WERI-Rb-1 (cell line): ENCODE results near the gene EPN3.

ENCODE experiments used
- DNase-seq: peaks from one replicate; pipeline ENCODE4 v3.0.0-alpha.2; 2020
- H3K27ac ChIP-seq: fragments of 250-450 bp; sonication (Bioruptor Pico); 2 replicates; pipeline ENCODE4 v1.5.1; 2020; ENCODE audit warnings: mild to moderate bottlenecking, moderate library complexity
- H3K27me3 ChIP-seq: fragments of 250-450 bp; sonication (Bioruptor Pico); 2 replicates; pipeline ENCODE4 v1.5.1; 2021; ENCODE audit warnings: mild to moderate bottlenecking, low read depth, moderate library complexity; ENCODE audit not compliant: insufficient read depth, severe bottlenecking
- H3K36me3 ChIP-seq: fragments of 250-450 bp; sonication (Bioruptor Pico); 2 replicates; pipeline ENCODE4 v1.5.1; 2020; ENCODE audit warnings: mild to moderate bottlenecking, moderate library complexity
- H3K4me3 ChIP-seq: 2 replicates; pipeline ENCODE4 v1.5.1; 2011; ENCODE audit warnings: low read depth, mild to moderate bottlenecking, control low read depth, low read length
- H3K9me3 ChIP-seq: fragments of 250-450 bp; sonication (Bioruptor Pico); 2 replicates; pipeline ENCODE4 v1.5.1; 2021; ENCODE audit warnings: mild to moderate bottlenecking, moderate library complexity; ENCODE audit not compliant: severe bottlenecking
- TF ChIP-seq, protein P1 (sequence below): IDR thresholded peaks from 2 replicates; pipeline ENCODE4 v1.5.1; 2011; ENCODE audit warnings: low read depth, mild to moderate bottlenecking, control low read depth, inconsistent platforms, low read length

EPN3 gene

DNA sequence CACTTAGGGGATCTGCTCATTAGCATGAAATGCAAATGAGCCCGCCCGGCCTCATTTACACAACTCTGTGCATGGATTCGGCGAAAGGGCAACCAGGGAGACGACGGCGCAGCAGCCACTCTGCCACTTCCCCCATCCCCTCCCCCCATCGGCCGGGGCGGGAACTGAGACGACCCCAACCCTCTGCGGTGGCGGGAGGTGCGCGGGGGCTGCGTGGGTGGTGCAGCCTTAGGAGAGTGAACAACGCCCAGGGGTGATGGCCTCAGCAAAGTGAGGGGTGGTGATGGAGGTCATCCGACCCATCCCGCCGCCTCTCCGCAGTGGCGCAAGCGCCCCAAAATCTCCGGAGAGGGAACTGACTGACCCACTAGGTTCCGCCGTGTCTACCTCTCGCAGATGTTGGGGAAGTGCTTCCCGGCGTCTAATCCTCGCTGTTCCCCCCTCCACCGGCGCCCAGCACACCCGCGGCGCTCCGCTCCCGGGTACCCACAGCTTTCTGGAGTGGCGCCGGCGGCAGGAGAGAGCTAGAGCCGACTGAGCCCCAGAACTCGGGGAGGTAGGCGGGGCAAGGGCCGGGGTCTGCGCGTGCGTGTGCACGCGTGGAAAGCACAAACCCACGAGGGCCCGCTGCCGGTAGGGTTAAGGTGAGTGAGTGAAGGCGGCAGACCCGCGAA lies 26.5 kb downstream of the EPN3 start:
- Histone ChIP-seq H3K4me3 (peak overlapping the region; percentile 78), H3K36me3 (peaks cover 11% of the 10 kb centered on the region), H3K27me3 (no peaks in the 10 kb centered on the region), H3K9me3 (no peaks in the 10 kb centered on the region), H3K27ac (peak overlapping the region; percentile 89)
- TF ChIP-seq, protein P1, sequence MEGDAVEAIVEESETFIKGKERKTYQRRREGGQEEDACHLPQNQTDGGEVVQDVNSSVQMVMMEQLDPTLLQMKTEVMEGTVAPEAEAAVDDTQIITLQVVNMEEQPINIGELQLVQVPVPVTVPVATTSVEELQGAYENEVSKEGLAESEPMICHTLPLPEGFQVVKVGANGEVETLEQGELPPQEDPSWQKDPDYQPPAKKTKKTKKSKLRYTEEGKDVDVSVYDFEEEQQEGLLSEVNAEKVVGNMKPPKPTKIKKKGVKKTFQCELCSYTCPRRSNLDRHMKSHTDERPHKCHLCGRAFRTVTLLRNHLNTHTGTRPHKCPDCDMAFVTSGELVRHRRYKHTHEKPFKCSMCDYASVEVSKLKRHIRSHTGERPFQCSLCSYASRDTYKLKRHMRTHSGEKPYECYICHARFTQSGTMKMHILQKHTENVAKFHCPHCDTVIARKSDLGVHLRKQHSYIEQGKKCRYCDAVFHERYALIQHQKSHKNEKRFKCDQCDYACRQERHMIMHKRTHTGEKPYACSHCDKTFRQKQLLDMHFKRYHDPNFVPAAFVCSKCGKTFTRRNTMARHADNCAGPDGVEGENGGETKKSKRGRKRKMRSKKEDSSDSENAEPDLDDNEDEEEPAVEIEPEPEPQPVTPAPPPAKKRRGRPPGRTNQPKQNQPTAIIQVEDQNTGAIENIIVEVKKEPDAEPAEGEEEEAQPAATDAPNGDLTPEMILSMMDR, result no peak
- peak; percentile 89 for DNase-seq

GRCh38 chr17:50559674-50560184 lies 27.2 kb downstream of the EPN3 start:
- peak overlapping the region; percentile 89 for H3K27ac ChIP-seq
- TF ChIP-seq, protein P1, result no peak
- no peaks in the 10 kb centered on the region for H3K27me3 ChIP-seq
- no peaks in the 10 kb centered on the region for H3K9me3 ChIP-seq
- peaks cover 11% of the 10 kb centered on the region for H3K36me3 ChIP-seq
- peak overlapping the region; percentile 78 for H3K4me3 ChIP-seq
- peak; percentile 99 for DNase-seq

DNA sequence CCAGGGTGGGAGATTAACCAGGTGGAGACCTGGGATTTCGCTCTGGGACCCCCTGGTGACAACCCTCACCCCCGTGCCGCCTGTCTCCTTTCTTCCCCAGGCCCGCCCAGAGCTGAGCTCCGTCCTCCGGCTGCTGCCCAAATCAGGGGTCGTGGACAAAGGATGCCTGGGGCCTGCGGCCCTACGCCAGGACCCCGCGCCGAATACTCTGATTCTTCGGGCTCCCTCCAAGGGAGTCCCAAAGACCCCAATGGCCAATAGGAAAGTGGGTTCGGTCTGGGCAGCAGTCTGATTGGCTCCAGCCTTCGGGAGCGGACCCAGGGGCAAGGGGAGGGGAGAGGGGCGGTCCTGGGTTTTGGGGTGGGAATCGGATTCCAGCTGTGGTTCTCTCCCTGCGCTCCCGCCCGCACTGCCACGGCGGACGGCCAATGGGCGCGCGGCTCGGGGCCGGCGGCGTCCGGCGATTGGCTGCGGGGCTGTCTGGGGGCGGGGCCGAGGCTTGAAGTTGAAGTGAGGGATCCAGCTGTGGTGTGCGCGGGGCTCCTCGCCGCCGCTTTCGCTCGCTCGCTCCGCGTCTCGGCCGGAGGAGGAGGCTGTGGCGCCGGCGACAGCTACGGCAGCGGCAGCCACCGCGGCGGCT lies 27.8 kb downstream of the EPN3 start, which contains the start of gene CACNA1G:
CACNA1G (plus strand) TSS at position 531 of the 640 bp plus-strand sequence. CDS start 745 bp downstream, outside the sequence.
- H3K36me3 ChIP-seq, result peaks cover 8% of the 10 kb centered on the region
- TF ChIP-seq, protein P1, result 0 out of 2 replicates have a peak, but pooled peaks have one; percentile 10
- no peaks in the 10 kb centered on the region for H3K9me3 ChIP-seq
- DNase-seq, result peak; percentile 97
- peak within 1 kb of the TSS; percentile 89 for H3K27ac ChIP-seq
- peak within 1 kb of the TSS; percentile 78 for H3K4me3 ChIP-seq
- no peaks in the 10 kb centered on the region for H3K27me3 ChIP-seq

DNA sequence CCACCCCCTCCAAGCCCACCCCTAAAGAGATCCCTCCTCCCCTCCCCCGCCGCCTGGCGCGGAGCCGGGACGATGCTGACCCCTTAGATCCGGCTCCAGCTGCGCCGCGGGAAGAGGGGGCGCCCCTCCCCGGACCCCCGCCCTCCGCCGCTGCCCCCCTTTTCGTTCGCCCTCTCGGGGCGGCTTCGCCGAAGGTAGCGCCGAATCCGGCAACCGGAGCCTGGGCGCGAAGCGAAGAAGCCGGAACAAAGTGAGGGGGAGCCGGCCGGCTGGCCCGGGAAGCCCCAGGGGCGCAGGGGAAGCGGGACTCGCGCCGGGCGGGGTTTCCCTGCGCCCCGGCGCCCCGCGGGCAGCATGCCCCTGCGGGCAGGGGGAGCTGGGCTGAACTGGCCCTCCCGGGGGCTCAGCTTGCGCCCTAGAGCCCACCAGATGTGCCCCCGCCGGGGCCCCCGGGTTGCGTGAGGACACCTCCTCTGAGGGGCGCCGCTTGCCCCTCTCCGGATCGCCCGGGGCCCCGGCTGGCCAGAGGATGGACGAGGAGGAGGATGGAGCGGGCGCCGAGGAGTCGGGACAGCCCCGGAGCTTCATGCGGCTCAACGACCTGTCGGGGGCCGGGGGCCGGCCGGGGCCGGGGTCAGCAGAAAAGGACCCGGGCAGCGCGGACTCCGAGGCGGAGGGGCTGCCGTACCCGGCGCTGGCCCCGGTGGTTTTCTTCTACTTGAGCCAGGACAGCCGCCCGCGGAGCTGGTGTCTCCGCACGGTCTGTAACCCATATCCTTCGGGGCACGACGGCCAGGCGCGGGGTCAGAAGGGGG lies 28.6 kb downstream of the EPN3 start:
- peak overlapping the region; percentile 89 for H3K27ac ChIP-seq
- no peaks in the 10 kb centered on the region for H3K9me3 ChIP-seq
- DNase-seq, result no peak
- H3K36me3 ChIP-seq, result peaks cover 5% of the 10 kb centered on the region
- no peaks in the 10 kb centered on the region for H3K27me3 ChIP-seq
- TF ChIP-seq, protein P1, result no peak
- H3K4me3 ChIP-seq, result peak overlapping the region; percentile 78

DNA sequence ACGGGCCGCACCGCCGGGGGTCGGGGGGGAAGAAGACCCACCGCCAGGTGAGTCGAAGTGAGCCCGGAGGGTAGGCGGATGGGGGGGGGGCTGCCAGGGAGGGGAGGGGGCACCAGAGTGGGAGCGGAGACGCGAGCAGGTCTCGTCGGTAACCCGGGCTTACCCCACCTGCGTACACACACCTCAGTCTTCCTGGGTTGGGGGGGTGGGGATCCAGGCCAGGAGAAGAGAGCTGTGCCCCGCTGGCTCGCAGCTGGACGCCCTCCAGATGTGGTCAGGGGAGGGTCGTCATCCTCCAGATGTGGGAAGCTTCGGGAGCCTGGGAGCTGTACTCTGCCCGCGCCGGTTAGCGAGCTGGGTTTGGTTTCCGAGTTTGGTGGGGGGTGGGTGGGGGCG lies 29.2 kb downstream of the EPN3 start:
- Histone ChIP-seq H3K36me3 (peaks cover 11% of the 10 kb centered on the region), H3K4me3 (peak overlapping the region; percentile 78)

More for the DNA sequence above, 29.2 kb downstream of the EPN3 start:
- no peaks in the 10 kb centered on the region for H3K9me3 ChIP-seq
- H3K27ac ChIP-seq, result no peak overlapping the region
- no peaks in the 10 kb centered on the region for H3K27me3 ChIP-seq
- DNase-seq, result no peak
- TF ChIP-seq, protein P1, result no peak
